Right ventricle myocardium inferior (tissue), 1 donor: ENCODE results near the gene ACOXL. TPM values are rescaled to one million over a fixed set of nuclear protein-coding genes. Genes with fewer than 3 reads are reported as not detected.
A peak's percentile ranks its signal among the peaks of the same experiment; 100 is the strongest.

Experiments used
- ATAC-seq: fragments of 200-7000 bp; cut with Tn5 transposase; one replicate; pipeline ENCODE4 v1.9.1; 2020; ENCODE audit warnings: mild to moderate bottlenecking, moderate library complexity
- DNase-seq: peaks from one replicate; pipeline ENCODE4 v3.0.0; 2021; ENCODE audit errors: missing footprints
- intact Hi-C: fragments of 100-400 bp; cut with DNase I; formaldehyde crosslinking; loops from one replicate; pipeline ENCODE4 v1.11.0; 2022
- total RNA-seq: library from RNA; stranded (reverse); fragmentation: NEBNext Ultra II Directional; extraction: Animal tissue kit (Norgen Biotek cat#: 25700); gene quantifications from one replicate; pipeline ENCODE4 v1.2.1, GENCODE V29; 2021
- donor health status: DM: no; HTN: yes; CAD: no; lungs with severe emphysema.

ACOXL gene
- total RNA-seq, 1 donor from 2014 or later: not detected

- ATAC-seq (no peak), DNase-seq (no peak)
- intact Hi-C loops: no loop called here
These were observed 15.3 kb upstream of the ACOXL start for GRCh38 chr2:110716959-110717645.

- intact Hi-C loops: no loop called here
- ATAC-seq (no peak), DNase-seq (no peak)
These were observed 14.6 kb upstream of the ACOXL start for GRCh38 chr2:110717734-110718133.

- ATAC-seq (no peak), DNase-seq (no peak)
- intact Hi-C loops: no loop called here
These were observed 14.0 kb upstream of the ACOXL start for GRCh38 chr2:110718382-110718781.

GRCh38 chr2:110718990-110719389 lies 13.4 kb upstream of the ACOXL start:
- ATAC-seq (no peak), DNase-seq (no peak)
- intact Hi-C loops: no loop called here

GRCh38 chr2:110720547-110720946 lies 11.8 kb upstream of the ACOXL start:
- intact Hi-C loops: no loop called here
- ATAC-seq (peak; percentile 42), DNase-seq (no peak)

- no peak for ATAC-seq
- intact Hi-C loops: no loop called here
- DNase-seq: no peak
These were observed 7.6 kb upstream of the ACOXL start for GRCh38 chr2:110724820-110725219.

- no peak for ATAC-seq
- DNase-seq: no peak
- intact Hi-C loops: no loop called here
These were observed 7.0 kb upstream of the ACOXL start for GRCh38 chr2:110725370-110725769.

- intact Hi-C loops: no loop called here
- ATAC-seq (no peak), DNase-seq (no peak)
These were observed 6.5 kb upstream of the ACOXL start for GRCh38 chr2:110725859-110726258.

GRCh38 chr2:110726285-110726684 lies 6.1 kb upstream of the ACOXL start:
- ATAC-seq (no peak), DNase-seq (no peak)
- intact Hi-C loops: no loop called here

GRCh38 chr2:110727923-110728322 lies 4.5 kb upstream of the ACOXL start:
- DNase-seq: no peak
- ATAC-seq: no peak
- intact Hi-C loops: no loop called here

- ATAC-seq (no peak), DNase-seq (no peak)
- intact Hi-C loops: no loop called here
These were observed 3.3 kb upstream of the ACOXL start for GRCh38 chr2:110729106-110729505.

GRCh38 chr2:110731064-110731463 lies 1.3 kb upstream of the ACOXL start:
- DNase-seq (no peak), ATAC-seq (no peak)
- intact Hi-C loops: no loop called here

- no peak for ATAC-seq
- no peak for DNase-seq
- intact Hi-C loops: no loop called here
These were observed 3.0 kb downstream of the ACOXL start for GRCh38 chr2:110735366-110735765.

- intact Hi-C loops: no loop called here
These were observed 5.4 kb downstream of the ACOXL start for GRCh38 chr2:110737783-110738182.

GRCh38 chr2:110740747-110741349 lies 8.5 kb downstream of the ACOXL start:
- DNase-seq (no peak), ATAC-seq (no peak)
- intact Hi-C loops: no loop called here

More at GRCh38 chr2:110737783-110738182, 5.4 kb downstream of the ACOXL start:
- DNase-seq (no peak), ATAC-seq (no peak)

GRCh38 chr2:110741491-110741980 lies 9.2 kb downstream of the ACOXL start:
- intact Hi-C loops: no loop called here
- DNase-seq (no peak), ATAC-seq (no peak)

- ATAC-seq (no peak), DNase-seq (no peak)
- intact Hi-C loops: no loop called here
These were observed 10.0 kb downstream of the ACOXL start for GRCh38 chr2:110742412-110742811.

GRCh38 chr2:110743600-110743999 lies 11.2 kb downstream of the ACOXL start:
- intact Hi-C loops: no loop called here
- ATAC-seq (no peak), DNase-seq (no peak)

- intact Hi-C loops: no loop called here
- no peak for ATAC-seq
- DNase-seq: no peak
These were observed 12.1 kb downstream of the ACOXL start for GRCh38 chr2:110744429-110744828.

GRCh38 chr2:110745048-110745447 lies 12.7 kb downstream of the ACOXL start:
- DNase-seq (no peak), ATAC-seq (no peak)
- intact Hi-C loops: no loop called here
